ENCODE measurements around the gene LRRC2.
"Not testable (repeated sequence)": the region's sequence is repeated elsewhere in the genome, so short reads cannot be mapped to it uniquely, and the experiment has no call there.

The LRRC2 gene

DNA sequence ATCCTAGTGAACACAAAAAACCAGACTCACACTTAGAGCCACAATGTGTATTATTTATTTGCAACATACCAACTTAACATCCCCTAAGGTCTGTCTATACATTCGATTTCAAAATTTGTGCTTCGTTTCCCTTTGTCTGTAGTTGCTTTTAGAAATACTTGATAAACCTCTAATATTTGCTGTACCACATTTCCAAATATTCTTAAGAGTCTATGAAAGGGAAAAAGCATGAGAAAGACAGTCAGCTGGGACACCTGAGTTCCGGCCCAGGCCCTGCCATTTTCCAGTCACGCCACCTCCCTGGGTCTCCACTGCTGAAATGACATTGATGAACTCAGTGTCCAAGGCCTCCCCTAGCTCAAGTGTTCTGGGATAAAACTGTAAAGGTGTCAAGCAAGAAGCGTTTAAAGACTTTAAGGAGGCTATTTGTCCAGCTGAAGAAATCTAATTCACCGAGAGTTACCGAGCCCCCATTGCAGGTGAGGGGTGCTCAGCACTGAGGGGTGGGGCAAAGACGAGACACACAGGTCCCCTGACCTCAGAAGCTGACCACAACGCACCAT is 26.6 kb downstream of the LRRC2 start:
- H3K9ac ChIP-seq (ENCODE audit: low read length): peak overlapping the region; percentile 89
- DNase-seq: peak; percentile 66
- no peaks in the 10 kb centered on the region for H3K36me3 ChIP-seq (replicated peaks; ENCODE audit: insufficient read depth, low read length)
- H3K4me2 ChIP-seq (ENCODE audit: low read depth, low read length): peak overlapping the region; percentile 77
- H3K27ac ChIP-seq (ENCODE audit: low read length): peak overlapping the region; percentile 98
- TF ChIP-seq EZH2 (optimal IDR thresholded peaks at IDR 0.05; ENCODE audit: low read depth, low read length) (no peak), EZH2phosphoT487 (IDR thresholded peaks at IDR 0.05; ENCODE audit: low read length) (no peak)
- TF ChIP-seq, protein P1, sequence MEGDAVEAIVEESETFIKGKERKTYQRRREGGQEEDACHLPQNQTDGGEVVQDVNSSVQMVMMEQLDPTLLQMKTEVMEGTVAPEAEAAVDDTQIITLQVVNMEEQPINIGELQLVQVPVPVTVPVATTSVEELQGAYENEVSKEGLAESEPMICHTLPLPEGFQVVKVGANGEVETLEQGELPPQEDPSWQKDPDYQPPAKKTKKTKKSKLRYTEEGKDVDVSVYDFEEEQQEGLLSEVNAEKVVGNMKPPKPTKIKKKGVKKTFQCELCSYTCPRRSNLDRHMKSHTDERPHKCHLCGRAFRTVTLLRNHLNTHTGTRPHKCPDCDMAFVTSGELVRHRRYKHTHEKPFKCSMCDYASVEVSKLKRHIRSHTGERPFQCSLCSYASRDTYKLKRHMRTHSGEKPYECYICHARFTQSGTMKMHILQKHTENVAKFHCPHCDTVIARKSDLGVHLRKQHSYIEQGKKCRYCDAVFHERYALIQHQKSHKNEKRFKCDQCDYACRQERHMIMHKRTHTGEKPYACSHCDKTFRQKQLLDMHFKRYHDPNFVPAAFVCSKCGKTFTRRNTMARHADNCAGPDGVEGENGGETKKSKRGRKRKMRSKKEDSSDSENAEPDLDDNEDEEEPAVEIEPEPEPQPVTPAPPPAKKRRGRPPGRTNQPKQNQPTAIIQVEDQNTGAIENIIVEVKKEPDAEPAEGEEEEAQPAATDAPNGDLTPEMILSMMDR (IDR thresholded peaks at IDR 0.05; ENCODE audit: low read length): no peak
- peaks cover 31% of the 10 kb centered on the region for H3F3A ChIP-seq (ENCODE audit: insufficient read depth, low read length)
- peaks cover 53% of the 10 kb centered on the region for H3K4me1 ChIP-seq (ENCODE audit: low read length)
- no peaks in the 10 kb centered on the region for H4K20me1 ChIP-seq (ENCODE audit: insufficient read depth, low read length)
- peak overlapping the region; percentile 43 for H3K4me3 ChIP-seq (ENCODE audit: low read length)
- no peaks in the 10 kb centered on the region for H3K27me3 ChIP-seq (replicated peaks; ENCODE audit: insufficient read depth, low read length)
- no peaks in the 10 kb centered on the region for H3K9me3 ChIP-seq (replicated peaks; ENCODE audit: insufficient read depth, low read length)
- H3K9me2 ChIP-seq (replicated peaks; ENCODE audit: insufficient read depth, low read length): no peaks in the 10 kb centered on the region
- no peaks in the 10 kb centered on the region for H3K79me2 ChIP-seq (ENCODE audit: low read length)
- H2AFZ ChIP-seq (ENCODE audit: low read length): peak overlapping the region; percentile 92

DNA sequence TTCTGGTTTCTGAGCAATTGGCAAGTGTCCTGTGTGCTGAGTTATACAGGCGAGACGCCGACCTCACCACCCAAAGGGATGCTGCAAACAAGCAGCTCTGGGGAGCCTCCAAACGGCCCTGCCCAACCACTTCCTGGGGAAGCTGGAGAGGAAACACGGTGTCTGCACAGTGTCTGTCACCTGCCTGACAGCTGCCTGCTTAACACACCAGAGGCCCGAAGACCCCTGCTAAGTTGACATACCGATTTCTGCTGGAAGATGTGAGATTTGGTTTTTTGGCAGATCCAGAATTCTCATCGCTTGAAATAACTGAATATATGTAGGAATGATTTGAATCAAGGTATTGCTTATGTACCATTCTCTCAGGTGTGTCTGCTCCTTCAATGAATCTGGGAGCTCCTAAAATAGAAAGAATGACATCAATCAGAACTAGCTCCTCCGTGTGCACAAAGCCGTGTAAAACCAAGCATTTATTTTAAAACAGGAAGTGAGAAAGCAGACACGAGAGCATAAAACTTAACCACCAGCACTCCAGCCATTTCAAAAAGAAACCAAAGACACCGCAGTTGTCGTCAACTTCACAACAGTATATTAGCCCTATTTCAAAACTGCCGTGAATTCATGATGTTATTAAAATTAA is 27.2 kb downstream of the LRRC2 start:
- Histone ChIP-seq H3K4me3 (ENCODE audit: low read length) (peak overlapping the region; percentile 43), H3K79me2 (ENCODE audit: low read length) (no peaks in the 10 kb centered on the region), H3F3A (ENCODE audit: insufficient read depth, low read length) (peaks cover 31% of the 10 kb centered on the region), H3K27me3 (replicated peaks; ENCODE audit: insufficient read depth, low read length) (no peaks in the 10 kb centered on the region), H3K9me2 (replicated peaks; ENCODE audit: insufficient read depth, low read length) (no peaks in the 10 kb centered on the region), H3K27ac (ENCODE audit: low read length) (peak overlapping the region; percentile 98), H3K36me3 (replicated peaks; ENCODE audit: insufficient read depth, low read length) (no peaks in the 10 kb centered on the region), H3K4me2 (ENCODE audit: low read depth, low read length) (peak overlapping the region; percentile 77), H4K20me1 (ENCODE audit: insufficient read depth, low read length) (no peaks in the 10 kb centered on the region), H3K9ac (ENCODE audit: low read length) (peak overlapping the region; percentile 89), H3K9me3 (replicated peaks; ENCODE audit: insufficient read depth, low read length) (no peaks in the 10 kb centered on the region), H2AFZ (ENCODE audit: low read length) (no peak overlapping the region), H3K4me1 (ENCODE audit: low read length) (peaks cover 53% of the 10 kb centered on the region)
- peak; percentile 97 for DNase-seq
- TF ChIP-seq EZH2 (optimal IDR thresholded peaks at IDR 0.05; ENCODE audit: low read depth, low read length) (no peak), EZH2phosphoT487 (IDR thresholded peaks at IDR 0.05; ENCODE audit: low read length) (no peak)
- TF ChIP-seq, protein P1 (IDR thresholded peaks at IDR 0.05; ENCODE audit: low read length): no peak

DNA sequence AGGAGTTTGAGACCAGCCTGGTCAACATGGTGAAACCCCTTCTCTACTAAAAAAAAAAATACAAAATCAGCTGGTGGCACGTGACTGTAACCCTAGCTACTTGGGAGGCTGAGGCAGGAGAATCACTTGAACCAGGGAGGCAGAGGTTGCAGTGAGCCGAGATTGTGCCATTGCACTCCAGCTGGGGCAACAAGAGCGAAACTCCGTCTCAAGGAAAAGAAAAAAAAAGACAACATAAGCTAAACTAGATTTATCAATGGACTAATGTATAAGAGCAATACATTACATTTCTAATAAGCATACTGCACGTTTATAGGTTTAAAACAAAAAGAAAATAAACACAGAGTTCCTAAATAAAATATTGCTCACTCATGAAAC is 27.7 kb downstream of the LRRC2 start:
- Histone ChIP-seq H3K27ac (ENCODE audit: low read length) (peak overlapping the region; percentile 98), H3F3A (ENCODE audit: insufficient read depth, low read length) (peaks cover 31% of the 10 kb centered on the region), H3K4me2 (ENCODE audit: low read depth, low read length) (peak overlapping the region; percentile 77), H3K4me1 (ENCODE audit: low read length) (peaks cover 53% of the 10 kb centered on the region), H3K4me3 (ENCODE audit: low read length) (peak overlapping the region; percentile 22), H3K9ac (ENCODE audit: low read length) (peak overlapping the region; percentile 89)
- H3K27me3 ChIP-seq (replicated peaks; ENCODE audit: insufficient read depth, low read length); H3K36me3 ChIP-seq (replicated peaks; ENCODE audit: insufficient read depth, low read length); DNase-seq; H3K79me2 ChIP-seq (ENCODE audit: low read length); H2AFZ ChIP-seq (ENCODE audit: low read length); H3K9me3 ChIP-seq (replicated peaks; ENCODE audit: insufficient read depth, low read length); H3K9me2 ChIP-seq (replicated peaks; ENCODE audit: insufficient read depth, low read length); H4K20me1 ChIP-seq (ENCODE audit: insufficient read depth, low read length): not testable (repeated sequence)

DNA sequence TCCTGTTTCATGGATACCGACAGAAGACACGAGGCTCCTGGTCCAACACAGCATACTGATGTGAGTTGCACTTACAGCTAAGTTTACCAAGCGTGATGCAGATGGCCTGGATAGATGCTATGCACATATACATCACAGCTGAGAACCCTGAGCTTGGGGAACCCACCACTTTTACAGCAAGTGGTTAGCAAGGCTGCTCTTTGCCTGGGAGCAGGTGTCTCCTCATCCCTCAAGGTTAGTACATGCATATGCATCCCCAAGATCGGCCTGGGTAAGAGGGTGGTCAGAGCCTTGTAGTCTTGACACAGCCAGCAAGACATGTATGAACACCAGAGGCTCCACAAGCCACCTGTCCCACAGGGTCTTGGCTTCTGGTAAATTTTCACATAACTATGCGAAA is 28.3 kb downstream of the LRRC2 start:
- Histone ChIP-seq H3K27ac (ENCODE audit: low read length) (peak overlapping the region; percentile 98), H3K4me1 (ENCODE audit: low read length) (peaks cover 57% of the 10 kb centered on the region), H3K9me2 (replicated peaks; ENCODE audit: insufficient read depth, low read length) (no peaks in the 10 kb centered on the region), H3F3A (ENCODE audit: insufficient read depth, low read length) (peaks cover 31% of the 10 kb centered on the region), H3K79me2 (ENCODE audit: low read length) (no peaks in the 10 kb centered on the region), H3K4me3 (ENCODE audit: low read length) (peak overlapping the region; percentile 22), H4K20me1 (ENCODE audit: insufficient read depth, low read length) (no peaks in the 10 kb centered on the region), H3K27me3 (replicated peaks; ENCODE audit: insufficient read depth, low read length) (no peaks in the 10 kb centered on the region), H2AFZ (ENCODE audit: low read length) (0 out of 2 replicates have a peak overlapping the region, but pooled peaks have one; percentile 2), H3K9me3 (replicated peaks; ENCODE audit: insufficient read depth, low read length) (no peaks in the 10 kb centered on the region), H3K4me2 (ENCODE audit: low read depth, low read length) (peak overlapping the region; percentile 77), H3K9ac (ENCODE audit: low read length) (peak overlapping the region; percentile 89), H3K36me3 (replicated peaks; ENCODE audit: insufficient read depth, low read length) (no peaks in the 10 kb centered on the region)
- TF ChIP-seq EZH2 (optimal IDR thresholded peaks at IDR 0.05; ENCODE audit: low read depth, low read length) (no peak), EZH2phosphoT487 (IDR thresholded peaks at IDR 0.05; ENCODE audit: low read length) (no peak)
- TF ChIP-seq, protein P1 (IDR thresholded peaks at IDR 0.05; ENCODE audit: low read length): no peak
- DNase-seq: peak; percentile 41
